T-helper 17 cell (primary cell): ENCODE measurements around the gene MAPK12. TPM values are rescaled to one million over a fixed set of nuclear protein-coding genes. Genes with fewer than 3 reads are reported as not detected.

Experiments used
- ATAC-seq: fragments of 150-1000 bp; cut with Tn5 transposase; 2 replicates; pipeline ENCODE4 v1.10.0; 2021; ENCODE audit warnings: mild to moderate bottlenecking, moderate library complexity
- DNase-seq, 3 donors: peaks; one replicate each; pipeline versions ENCODE4 v3.0.0 to v3.0.0-alpha.2; 2020 to 2021
- H3K9me3 ChIP-seq: one replicate; pipeline ENCODE4 v1.7.0; 2013; ENCODE audit warnings: low read length, mild to moderate bottlenecking; ENCODE audit not compliant: control insufficient read depth, poor library complexity, severe bottlenecking
- H3K27ac Mint-ChIP-seq: one replicate; pipeline ENCODE4 v1.8.0; 2022; ENCODE audit warnings: mild to moderate bottlenecking, moderate library complexity, mixed read lengths
- H3K27me3 Mint-ChIP-seq: one replicate; pipeline ENCODE4 v1.8.0; 2022; ENCODE audit warnings: mixed read lengths
- H3K36me3 Mint-ChIP-seq: one replicate; pipeline ENCODE4 v1.8.0; 2022; ENCODE audit warnings: low read depth, mixed read lengths
- H3K4me1 Mint-ChIP-seq: one replicate; pipeline ENCODE4 v1.8.0; 2022; ENCODE audit warnings: mild to moderate bottlenecking, mixed read lengths
- H3K4me3 Mint-ChIP-seq: one replicate; pipeline ENCODE4 v1.8.0; 2022; ENCODE audit warnings: mild to moderate bottlenecking, moderate library complexity, mixed read lengths
- total RNA-seq, 4 donors: library from RNA in 2 of 4; stranded (reverse) in 2 of 4; gene quantifications; one replicate each; pipeline ENCODE4 v1.2.3 and lab custom pipeline; 2022 to 2026

Gene MAPK12
- total RNA-seq, 2 donors from 2014 or later: 1.7 to 1.9 TPM

DNA sequence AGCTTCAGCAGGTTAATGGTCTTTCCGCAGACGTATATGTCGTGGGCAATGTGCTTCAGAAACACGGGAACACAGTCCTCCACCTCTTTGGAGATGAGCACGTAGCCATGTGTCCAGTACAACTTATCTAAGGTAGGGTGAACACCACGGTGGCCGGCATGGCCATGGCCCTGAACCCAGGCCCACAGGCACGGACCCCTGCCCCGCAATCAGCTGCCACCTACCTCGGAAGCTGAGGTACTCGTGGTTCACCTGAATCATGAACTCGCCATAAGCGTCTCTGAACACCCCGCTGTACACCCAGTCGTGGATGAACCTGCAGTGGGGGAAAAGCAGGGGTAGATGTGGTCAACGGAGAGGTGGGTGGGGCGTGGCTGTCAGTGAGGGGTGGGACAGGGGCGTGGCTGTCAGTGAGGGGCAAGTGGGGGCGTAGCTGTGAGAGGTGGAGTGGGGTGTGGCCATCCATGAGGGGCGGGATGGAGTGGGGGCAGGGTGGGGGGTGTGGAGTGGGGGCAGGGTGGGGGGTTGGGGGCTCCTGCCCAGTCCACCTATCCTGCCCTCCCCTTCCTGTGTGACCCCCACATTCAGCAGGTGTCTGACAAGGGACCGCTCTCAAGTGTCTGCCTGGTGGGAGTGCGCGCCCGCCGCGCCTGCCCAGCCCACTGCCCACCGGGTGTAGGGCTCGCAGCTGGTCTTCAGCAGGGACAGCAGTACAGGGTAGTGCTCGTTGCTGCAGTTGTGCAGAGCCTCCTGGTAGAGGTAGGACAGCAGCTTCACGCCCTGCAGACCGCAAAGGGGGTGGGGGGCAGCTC is 35.2 kb downstream of the MAPK12 start:
- Mint-ChIP-seq H3K36me3 (peaks cover 2% of the 10 kb centered on the region), H3K4me3 (no peak overlapping the region), H3K27ac (no peak overlapping the region), H3K27me3 (no peaks in the 10 kb centered on the region), H3K4me1 (peaks cover 9% of the 10 kb centered on the region)
- H3K9me3 ChIP-seq: no peaks in the 10 kb centered on the region
- ATAC-seq (no peak), DNase-seq (no peak)

DNA sequence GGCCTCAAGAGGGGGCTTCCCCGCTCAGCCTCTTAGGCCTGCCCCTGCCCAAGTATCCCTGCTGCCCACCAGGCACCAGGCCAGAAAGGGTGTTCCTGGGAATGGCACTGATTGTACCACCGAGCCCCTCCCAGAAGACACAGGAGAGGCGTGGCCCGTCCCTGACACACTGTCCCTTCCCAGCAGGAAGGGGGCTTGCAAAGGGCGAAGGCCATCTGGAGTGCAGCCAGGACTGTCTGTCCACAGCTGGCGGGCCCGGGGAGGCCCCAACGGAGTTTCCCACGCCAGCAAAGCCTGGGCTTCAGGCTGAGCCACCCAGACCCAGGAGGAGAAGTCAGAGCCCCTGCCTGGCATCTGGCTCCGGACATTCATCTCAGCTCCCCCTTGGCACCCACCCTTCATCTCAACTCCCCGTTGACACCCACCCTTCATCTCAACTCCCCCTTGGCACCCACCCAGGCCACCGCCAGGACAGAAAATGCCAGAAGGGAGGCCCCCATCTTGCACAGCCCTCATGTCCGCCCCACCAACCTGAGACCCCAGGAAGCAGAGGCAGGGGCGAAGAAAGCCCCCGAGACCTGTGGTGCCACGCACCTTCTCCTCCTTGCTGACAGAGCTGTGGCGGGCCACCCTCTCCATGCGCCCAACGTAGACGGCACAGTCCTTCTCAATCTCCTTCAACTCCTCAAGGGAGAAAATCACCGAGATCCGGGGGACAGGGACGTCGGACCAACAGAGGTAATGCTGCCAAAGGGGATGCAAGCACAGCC is 36.1 kb downstream of the MAPK12 start:
- no peak overlapping the region for H3K4me3 Mint-ChIP-seq
- ATAC-seq: no peak
- H3K27me3 Mint-ChIP-seq: no peaks in the 10 kb centered on the region
- H3K27ac Mint-ChIP-seq: no peak overlapping the region
- no peak for DNase-seq
- peaks cover 2% of the 10 kb centered on the region for H3K36me3 Mint-ChIP-seq
- peaks cover 9% of the 10 kb centered on the region for H3K4me1 Mint-ChIP-seq
- H3K9me3 ChIP-seq: no peaks in the 10 kb centered on the region

DNA sequence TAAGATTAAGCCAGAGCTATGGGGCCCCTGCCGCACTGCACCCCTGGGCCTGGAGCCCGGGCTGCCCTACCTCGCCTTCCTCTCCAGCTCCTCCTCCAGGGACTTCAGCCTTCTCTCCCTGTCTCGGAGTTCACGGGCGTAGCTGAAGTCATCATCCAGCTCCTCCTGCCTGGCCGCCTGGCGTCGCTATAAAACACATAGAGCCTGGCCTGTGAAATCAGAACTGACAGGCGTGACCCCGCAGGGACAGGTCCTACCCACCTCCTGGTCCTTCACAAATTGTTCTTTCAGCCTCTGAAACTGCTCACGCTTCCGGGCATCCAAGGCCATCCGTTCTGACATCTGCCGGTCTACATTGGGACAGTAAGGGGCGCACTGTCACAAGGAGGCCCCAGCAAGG is 37.4 kb downstream of the MAPK12 start:
- H3K4me3 Mint-ChIP-seq: no peak overlapping the region
- peak overlapping the region; percentile 19 for H3K27ac Mint-ChIP-seq
- ATAC-seq: no peak
- H3K27me3 Mint-ChIP-seq: no peaks in the 10 kb centered on the region
- H3K36me3 Mint-ChIP-seq: peaks cover 2% of the 10 kb centered on the region
- no peaks in the 10 kb centered on the region for H3K9me3 ChIP-seq
- peaks cover 8% of the 10 kb centered on the region for H3K4me1 Mint-ChIP-seq
- no peak for DNase-seq

DNA sequence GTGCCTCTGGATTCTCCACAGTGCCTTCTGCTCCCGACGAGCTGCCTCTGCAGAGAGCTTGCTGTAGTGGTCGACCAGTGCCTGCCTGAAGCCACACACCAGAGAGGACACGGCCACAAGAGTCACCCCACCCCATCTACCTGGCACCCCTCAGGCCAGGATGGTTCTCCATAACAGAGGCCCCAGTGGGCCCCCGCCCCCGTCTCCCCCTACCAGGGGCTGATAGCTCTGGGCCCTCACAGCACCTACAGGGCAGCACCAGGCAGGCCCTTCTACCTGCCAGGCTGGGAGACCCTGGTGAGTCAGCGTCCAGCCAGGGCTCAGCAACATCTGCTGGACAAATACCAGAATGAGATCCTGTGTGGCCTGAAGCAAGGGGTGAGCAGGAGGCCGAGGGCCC is 39.0 kb downstream of the MAPK12 start:
- H3K36me3 Mint-ChIP-seq: no peaks in the 10 kb centered on the region
- H3K4me1 Mint-ChIP-seq: peaks cover 2% of the 10 kb centered on the region
- no peak overlapping the region for H3K4me3 Mint-ChIP-seq
- no peak for ATAC-seq
- H3K9me3 ChIP-seq: no peaks in the 10 kb centered on the region
- H3K27me3 Mint-ChIP-seq: no peaks in the 10 kb centered on the region
- no peak for DNase-seq
- no peak overlapping the region for H3K27ac Mint-ChIP-seq

DNA sequence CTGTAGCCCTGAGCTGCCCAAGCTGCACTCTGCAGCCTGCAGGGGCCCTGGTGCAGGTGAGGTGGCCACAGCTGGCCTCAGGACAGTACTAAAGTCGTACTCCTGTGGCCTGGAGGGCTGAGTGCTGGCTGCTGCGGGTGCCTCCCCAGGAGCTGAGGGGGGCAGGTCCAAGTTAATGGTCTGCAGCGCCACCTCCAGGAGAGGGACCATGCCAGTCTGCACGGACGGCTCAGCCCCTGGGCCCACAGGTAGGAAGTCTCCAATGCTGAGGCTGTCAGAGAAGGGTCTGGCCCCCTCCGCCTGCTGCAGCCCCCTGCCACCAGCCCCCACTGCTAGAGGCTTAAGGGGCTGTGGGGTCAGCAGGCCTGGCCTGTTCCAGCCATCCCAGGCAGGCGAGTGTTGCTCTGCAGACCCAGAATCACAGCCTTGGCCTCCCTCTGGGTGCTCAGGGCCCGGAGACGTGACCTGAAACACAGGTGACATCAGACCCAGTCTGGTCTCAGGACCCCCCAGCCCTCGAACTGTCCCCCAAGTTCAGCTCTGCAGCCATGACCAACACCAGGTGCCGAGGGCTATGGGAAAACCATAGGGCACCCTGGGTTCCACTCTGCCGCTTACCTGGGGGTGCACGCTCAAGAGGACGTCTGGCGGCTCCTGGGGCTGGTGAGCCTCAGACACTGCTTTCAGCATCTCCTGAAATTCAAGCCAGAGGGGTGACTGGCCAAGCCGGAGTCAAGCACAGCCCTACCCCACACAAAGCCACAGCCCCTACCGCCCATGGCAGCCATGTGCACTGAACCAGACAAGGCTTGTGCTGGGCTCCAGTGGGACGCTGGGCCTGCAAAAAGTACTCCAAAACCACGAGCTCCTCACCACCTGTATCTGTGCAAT is 39.8 kb downstream of the MAPK12 start:
- DNase-seq (no peak), ATAC-seq (no peak)
- Mint-ChIP-seq H3K27me3 (no peaks in the 10 kb centered on the region), H3K4me1 (no peaks in the 10 kb centered on the region), H3K27ac (no peak overlapping the region), H3K36me3 (no peaks in the 10 kb centered on the region), H3K4me3 (no peak overlapping the region)
- no peaks in the 10 kb centered on the region for H3K9me3 ChIP-seq

DNA sequence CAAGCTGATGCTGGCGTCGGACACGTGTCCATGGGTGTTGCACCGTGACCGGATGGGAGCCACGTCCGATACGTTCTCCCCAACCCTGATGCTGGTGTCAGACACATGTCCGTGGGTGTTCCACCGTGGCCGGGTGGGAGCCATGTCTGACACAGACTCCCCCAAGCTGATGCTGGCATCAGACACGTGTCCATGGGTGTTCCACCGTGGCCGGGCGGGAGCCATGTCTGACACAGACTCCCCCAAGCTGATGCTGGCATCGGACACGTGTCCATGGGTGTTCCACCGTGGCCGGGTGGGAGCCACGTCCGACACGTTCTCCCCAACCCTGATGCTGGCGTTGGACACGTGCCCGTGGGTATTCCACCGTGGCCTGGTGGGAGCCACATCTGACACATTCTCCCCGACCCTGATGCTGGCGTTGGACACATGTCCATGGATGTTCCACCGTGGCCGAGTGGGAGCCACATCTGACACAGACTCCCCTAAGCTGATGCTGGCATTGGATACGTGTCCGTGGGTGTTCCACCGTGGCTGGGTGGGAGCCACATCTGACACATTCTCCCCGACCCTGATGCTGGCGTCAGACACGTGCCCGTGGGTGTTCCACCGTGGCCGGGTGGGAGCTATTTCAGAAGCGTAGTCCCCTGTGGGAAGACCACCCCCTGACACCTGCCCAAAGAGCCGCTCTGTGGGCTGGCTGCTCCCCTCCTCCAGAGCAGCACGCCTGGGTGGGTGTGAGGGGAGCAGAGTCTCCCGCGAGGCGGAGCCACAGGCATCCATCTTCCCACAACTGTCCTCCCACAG is 40.7 kb downstream of the MAPK12 start:
- Mint-ChIP-seq H3K27me3 (no peaks in the 10 kb centered on the region), H3K4me3 (no peak overlapping the region), H3K4me1 (no peaks in the 10 kb centered on the region), H3K36me3 (no peaks in the 10 kb centered on the region), H3K27ac (no peak overlapping the region)
- no peaks in the 10 kb centered on the region for H3K9me3 ChIP-seq
- ATAC-seq (no peak), DNase-seq (no peak)

DNA sequence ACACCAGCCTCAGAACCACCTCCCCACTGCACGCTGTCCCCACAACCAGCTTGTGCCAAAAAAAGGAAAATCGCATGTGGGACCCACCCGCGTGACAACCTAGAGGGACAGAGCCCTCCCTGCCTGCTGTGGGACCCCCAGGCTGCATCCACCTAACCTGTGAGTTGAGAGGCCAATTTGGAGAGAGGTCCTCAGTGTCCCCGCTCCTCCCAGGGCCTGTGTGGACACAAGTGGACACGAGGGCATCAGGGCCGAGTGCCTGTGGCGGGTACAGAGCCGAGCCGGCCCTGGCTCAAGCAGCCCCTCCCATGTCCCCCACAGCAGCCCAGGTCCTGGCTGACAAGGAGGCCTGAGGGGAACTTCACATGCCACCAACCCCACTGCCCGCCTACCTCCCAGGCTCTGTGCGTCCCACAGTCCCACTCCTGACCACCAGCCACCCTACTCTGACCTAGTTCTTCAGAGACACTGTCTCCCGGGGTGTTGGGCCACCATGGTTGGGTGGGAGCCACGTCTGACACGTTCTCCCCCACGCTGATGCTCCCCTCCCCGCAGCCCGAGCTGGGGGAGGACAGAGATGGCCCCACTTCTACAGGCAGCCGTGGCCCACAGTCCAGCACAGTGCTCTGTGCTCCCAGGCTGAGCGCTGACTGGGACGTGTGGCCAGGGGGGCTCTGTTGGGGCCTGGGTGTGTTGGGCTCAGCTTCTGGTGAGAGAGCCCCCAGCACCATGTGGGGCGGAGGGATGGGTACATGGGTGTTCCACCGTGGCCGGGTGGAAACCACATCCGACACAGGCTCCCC is 41.5 kb downstream of the MAPK12 start:
- DNase-seq: no peak
- H3K27me3 Mint-ChIP-seq: no peaks in the 10 kb centered on the region
- H3K27ac Mint-ChIP-seq: no peak overlapping the region
- no peaks in the 10 kb centered on the region for H3K36me3 Mint-ChIP-seq
- H3K9me3 ChIP-seq: no peaks in the 10 kb centered on the region
- no peak overlapping the region for H3K4me3 Mint-ChIP-seq
- no peak for ATAC-seq
- H3K4me1 Mint-ChIP-seq: no peaks in the 10 kb centered on the region

DNA sequence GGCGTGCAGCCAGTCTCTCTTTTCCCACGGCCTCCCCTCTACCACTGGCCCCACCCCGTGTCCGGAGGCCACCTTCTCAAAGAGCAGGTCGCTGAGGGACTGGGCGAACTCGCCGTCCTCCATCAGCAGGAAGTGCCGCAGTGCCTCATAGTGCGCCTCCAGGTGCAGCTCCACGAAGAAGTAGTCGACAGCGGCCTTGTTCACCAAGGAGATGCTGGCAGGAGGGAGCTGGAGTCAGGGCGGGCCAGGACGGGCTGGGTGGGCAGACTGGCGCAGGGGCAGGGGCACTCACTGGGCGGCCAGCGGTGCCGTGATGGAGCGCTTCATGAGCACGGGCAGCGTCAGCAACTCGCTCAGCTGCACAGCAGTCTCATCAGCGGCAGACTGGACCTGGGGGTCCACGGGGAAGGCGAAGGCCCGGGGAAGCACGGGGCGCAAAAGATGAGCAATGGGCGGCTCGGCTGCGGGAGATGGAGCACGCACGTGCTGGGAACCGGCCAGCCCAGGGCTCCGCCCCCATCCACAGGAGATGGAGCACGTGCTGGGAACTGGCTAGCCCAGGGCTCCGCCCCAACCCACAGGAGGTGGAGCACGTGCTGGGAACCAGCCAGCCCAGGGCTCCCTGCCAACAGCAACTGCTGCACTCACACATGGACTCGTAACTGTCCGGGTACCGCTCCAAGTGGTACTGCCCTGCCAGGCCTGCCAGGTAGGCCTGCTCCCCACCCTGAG is 42.3 kb downstream of the MAPK12 start:
- no peaks in the 10 kb centered on the region for H3K9me3 ChIP-seq
- ATAC-seq: peak; percentile 8
- Mint-ChIP-seq H3K36me3 (no peaks in the 10 kb centered on the region), H3K4me1 (peaks cover 3% of the 10 kb centered on the region), H3K4me3 (peak overlapping the region; percentile 7), H3K27ac (no peak overlapping the region), H3K27me3 (no peaks in the 10 kb centered on the region)
- DNase-seq: no peak

DNA sequence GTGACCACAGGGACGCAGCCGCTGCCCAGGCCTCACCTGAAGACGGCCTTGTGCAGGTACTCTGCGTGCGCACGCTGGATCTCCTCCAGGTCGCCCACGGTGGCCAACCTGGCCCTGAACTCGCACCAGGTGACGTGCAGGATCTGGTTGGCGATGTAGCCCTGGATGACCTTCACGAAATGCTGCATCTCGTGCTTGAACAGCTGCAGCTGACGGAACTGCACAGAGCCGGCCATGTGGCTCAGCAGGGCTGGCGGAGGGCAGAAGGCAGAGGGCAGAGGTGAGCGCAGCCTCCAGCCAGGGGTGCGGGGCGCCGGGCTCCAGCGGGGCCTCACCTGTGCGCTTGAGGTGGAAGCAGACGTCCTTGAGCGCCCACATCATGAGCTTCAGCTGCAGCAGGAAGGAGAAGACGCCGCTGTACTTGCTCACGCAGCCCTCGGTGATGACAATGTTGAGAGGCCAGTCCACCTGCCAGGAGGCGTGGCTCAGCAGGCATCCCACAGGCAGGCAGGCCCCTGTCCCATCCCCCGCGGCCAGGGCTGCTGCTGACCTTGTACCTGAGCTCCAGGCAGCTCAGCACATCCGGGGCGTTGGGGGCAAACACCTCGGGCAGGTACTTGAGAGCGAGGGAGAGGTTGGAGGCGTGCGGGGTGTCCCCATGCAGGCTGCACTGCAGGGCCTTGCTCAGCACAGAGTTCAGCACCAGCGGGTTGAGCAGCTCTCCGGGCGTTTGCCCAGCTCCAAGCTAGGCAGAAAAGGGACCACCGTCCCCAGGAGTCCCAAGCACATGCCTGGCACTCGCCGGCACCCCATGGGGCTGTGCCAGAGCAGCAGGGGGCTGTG is 43.1 kb downstream of the MAPK12 start:
- H3K36me3 Mint-ChIP-seq: no peaks in the 10 kb centered on the region
- DNase-seq (no peak), ATAC-seq (peak; percentile 5)
- H3K27me3 Mint-ChIP-seq: no peaks in the 10 kb centered on the region
- H3K27ac Mint-ChIP-seq: no peak overlapping the region
- no peaks in the 10 kb centered on the region for H3K9me3 ChIP-seq
- peaks cover 6% of the 10 kb centered on the region for H3K4me1 Mint-ChIP-seq
- no peak overlapping the region for H3K4me3 Mint-ChIP-seq

DNA sequence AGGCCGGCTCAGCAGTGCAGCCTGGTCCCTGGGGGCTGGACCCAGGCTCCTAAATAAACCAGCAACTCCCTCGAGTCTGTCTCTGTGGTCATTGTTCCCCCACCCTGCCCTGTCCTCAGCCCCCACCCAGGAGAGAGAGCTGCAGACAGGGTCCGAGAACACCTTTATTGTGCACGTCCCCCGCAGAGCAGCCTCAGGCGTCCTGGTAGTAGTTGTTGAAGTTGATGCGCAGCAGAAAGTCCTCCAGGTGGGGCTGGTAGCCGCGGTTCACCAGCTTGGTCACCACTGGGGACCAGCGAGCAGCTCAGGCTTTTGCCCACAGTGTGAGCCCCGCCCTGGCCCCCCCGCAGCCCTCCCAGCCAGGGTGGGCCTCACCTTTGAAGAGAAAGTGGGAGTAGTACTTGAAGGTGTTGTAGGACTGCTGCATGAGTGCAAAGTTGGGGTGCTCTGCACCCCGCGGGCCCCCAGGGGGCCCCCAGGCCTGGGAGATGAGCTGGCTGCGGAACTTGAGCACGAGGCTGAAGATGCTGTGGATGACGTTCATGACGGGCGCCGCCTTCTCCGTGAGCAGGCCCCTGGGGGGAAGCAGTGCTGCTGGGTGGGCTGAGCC is 43.8 kb downstream of the MAPK12 start:
- Mint-ChIP-seq H3K27me3 (no peaks in the 10 kb centered on the region), H3K4me1 (peaks cover 11% of the 10 kb centered on the region), H3K4me3 (no peak overlapping the region), H3K27ac (no peak overlapping the region), H3K36me3 (peaks cover 3% of the 10 kb centered on the region)
- no peaks in the 10 kb centered on the region for H3K9me3 ChIP-seq
- DNase-seq: no peak
- ATAC-seq: peak; percentile 4
